HG02798 (cell line): ENCODE data around the gene CAMSAP2.

Experiments used
- ATAC-seq: cut with Tn5 transposase; IDR thresholded peaks from one replicate; pipeline ENCODE4 v1.9.1; 2021; ENCODE audit warnings: mild to moderate bottlenecking; ENCODE audit not compliant: unreplicated experiment, poor library complexity

The CAMSAP2 gene

DNA sequence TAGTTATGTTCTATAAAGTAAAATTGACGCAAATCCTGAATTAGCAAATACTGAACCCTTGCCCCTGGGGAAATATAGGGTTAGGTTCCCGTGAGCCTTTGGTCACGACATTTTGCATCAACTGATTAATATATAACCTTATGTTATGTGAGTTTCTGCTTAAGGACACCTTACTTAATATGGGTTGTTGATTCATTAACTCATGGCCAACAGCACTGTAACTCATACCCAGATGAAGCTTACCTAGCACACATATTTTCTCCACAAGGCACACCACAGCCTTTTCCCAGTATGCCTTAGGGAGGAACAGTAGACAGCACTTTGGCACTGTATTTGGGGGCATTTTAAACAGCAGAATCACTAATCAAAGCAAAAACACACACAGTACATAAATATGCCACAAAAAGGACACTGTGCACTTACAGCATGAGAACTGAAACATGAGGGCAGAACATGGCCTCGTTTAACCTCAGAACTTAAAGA, 171.1 kb downstream of the CAMSAP2 start:
- peak; percentile 41 for ATAC-seq
